ENCODE measurements around the gene SLAIN1.

Gene SLAIN1

DNA sequence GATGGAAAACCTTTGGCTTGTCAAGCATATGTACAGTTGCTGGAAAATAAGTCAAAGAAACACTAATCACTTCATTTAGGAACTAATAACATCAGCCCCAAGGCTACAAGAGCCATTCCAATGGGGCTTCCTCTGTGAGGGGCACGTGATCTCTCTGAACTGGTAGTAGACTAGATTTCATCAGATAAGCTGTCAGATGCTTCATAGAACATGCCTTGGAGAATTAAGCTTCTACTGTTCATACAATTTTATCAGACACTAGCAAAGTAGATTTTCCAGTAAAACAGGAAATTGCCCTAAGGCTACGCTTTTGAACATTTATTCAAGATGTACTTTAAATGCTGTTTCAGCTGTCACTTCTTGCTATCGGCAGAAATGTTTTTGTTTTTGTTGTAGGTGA is 113.4 kb downstream of the SLAIN1 start:
- DNase-seq (ENCODE audit: insufficient read length, low spot score) (no peak), FAIRE-seq (no peak)
- TF ChIP-seq POLR2AphosphoS5 (IDR thresholded peaks at IDR 0.05; ENCODE audit: low read depth, low read length): no peak
- TF ChIP-seq POLR2A (IDR thresholded peaks at IDR 0.05; ENCODE audit: low read depth, low read length): no peak
- TF ChIP-seq PAX5 (IDR thresholded peaks at IDR 0.05; ENCODE audit: insufficient read depth, low read length, severe bottlenecking): no peak
- no peak for TF ChIP-seq TAF1 (IDR thresholded peaks at IDR 0.05; ENCODE audit: low read depth, low read length)
- no peak for TF ChIP-seq POU2F2 (IDR thresholded peaks at IDR 0.05; ENCODE audit: low read depth, low read length)
- no peak for TF ChIP-seq SPI1 (IDR thresholded peaks at IDR 0.05; ENCODE audit: low read depth, low read length)

DNA sequence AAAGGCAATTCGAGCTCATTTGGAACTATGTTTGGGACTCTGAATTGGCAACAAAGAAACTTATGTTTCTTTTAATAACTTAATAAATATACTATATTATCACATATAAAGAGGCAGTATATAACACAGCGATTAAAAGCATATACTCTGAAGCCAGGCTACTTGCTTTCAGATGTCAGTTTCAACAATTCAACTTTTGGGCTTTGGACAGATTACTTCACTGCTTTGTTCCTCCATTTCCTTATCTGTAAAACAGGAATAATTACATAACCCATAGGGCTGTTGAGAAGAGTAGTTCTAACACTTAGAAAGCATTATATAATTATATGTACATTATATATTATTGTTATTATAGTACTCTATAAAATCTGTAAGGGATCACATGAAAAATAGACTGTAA is 113.9 kb downstream of the SLAIN1 start:
- TF ChIP-seq POLR2A (IDR thresholded peaks at IDR 0.05; ENCODE audit: low read depth, low read length): no peak
- no peak for TF ChIP-seq TAF1 (IDR thresholded peaks at IDR 0.05; ENCODE audit: low read depth, low read length)
- no peak for TF ChIP-seq POLR2AphosphoS5 (IDR thresholded peaks at IDR 0.05; ENCODE audit: low read depth, low read length)
- TF ChIP-seq SPI1 (IDR thresholded peaks at IDR 0.05; ENCODE audit: low read depth, low read length): no peak
- no peak for TF ChIP-seq PAX5 (IDR thresholded peaks at IDR 0.05; ENCODE audit: insufficient read depth, low read length, severe bottlenecking)
- TF ChIP-seq POU2F2 (IDR thresholded peaks at IDR 0.05; ENCODE audit: low read depth, low read length): no peak
- no peak for FAIRE-seq
- DNase-seq (ENCODE audit: insufficient read length, low spot score): no peak

DNA sequence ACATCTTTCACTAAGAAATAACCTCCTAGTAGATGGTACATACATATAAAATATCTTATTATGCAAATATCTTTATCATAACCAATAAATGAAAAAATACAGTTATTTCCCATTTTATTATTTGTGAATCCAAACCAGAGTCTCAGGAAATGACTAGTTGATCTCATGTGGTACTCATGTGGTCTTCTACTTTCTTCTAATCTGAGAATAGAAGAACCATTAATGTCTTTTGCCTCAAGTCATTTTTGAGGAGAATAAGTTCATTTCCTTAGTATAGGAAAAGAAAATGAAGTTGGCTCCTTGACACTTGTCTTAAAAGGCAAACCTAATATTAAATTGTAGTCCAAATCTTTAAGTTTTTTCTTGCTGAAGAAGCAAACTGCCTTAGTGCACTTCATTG is 114.5 kb downstream of the SLAIN1 start:
- FAIRE-seq (no peak), DNase-seq (ENCODE audit: insufficient read length, low spot score) (no peak)
- no peak for TF ChIP-seq POLR2AphosphoS5 (IDR thresholded peaks at IDR 0.05; ENCODE audit: low read depth, low read length)
- TF ChIP-seq POU2F2 (IDR thresholded peaks at IDR 0.05; ENCODE audit: low read depth, low read length): no peak
- TF ChIP-seq PAX5 (IDR thresholded peaks at IDR 0.05; ENCODE audit: insufficient read depth, low read length, severe bottlenecking): no peak
- no peak for TF ChIP-seq TAF1 (IDR thresholded peaks at IDR 0.05; ENCODE audit: low read depth, low read length)
- no peak for TF ChIP-seq POLR2A (IDR thresholded peaks at IDR 0.05; ENCODE audit: low read depth, low read length)
- no peak for TF ChIP-seq SPI1 (IDR thresholded peaks at IDR 0.05; ENCODE audit: low read depth, low read length)

Data from GM12891 (cell line).